ENCODE data around the gene POU2AF2. TPM values are rescaled to one million over a fixed set of nuclear protein-coding genes. Genes with fewer than 3 reads are reported as not detected.

POU2AF2 gene
- total RNA-seq = not detected in 2 replicates

GRCh38 chr11:111245425-111245824, at the start of gene POU2AF2:
Gene POU2AF2, plus strand, starts transcription at chr11:111245725. Its CDS starts 129 bp downstream, at chr11:111245854.
- Histone ChIP-seq H3K27ac (ENCODE audit: low read depth, low read length) (no peak within 1 kb of the TSS), H3K79me2 (ENCODE audit: insufficient read depth, low read length) (no peaks in the 10 kb centered on the region), H4K20me1 (ENCODE audit: insufficient read depth, low read length) (no peaks in the 10 kb centered on the region), H3K4me2 (ENCODE audit: insufficient read depth, low read length) (no peak within 1 kb of the TSS), H3K4me3 (ENCODE audit: insufficient read depth, low read length) (no peak within 1 kb of the TSS), H3K27me3 (ENCODE audit: insufficient read depth, low read length) (peaks cover 3% of the 10 kb centered on the region), H3K4me1 (ENCODE audit: insufficient read depth, low read length) (no peaks in the 10 kb centered on the region), H3K9me3 (ENCODE audit: low read depth, low read length) (no peaks in the 10 kb centered on the region), H3K36me3 (ENCODE audit: insufficient read depth, low read length) (no peaks in the 10 kb centered on the region), H2AFZ (ENCODE audit: low read length) (no peak within 1 kb of the TSS)
- TF ChIP-seq CTCF (IDR thresholded peaks at IDR 0.05; ENCODE audit: extremely low read depth, low read depth, low read length) = no peak
- DNase-seq (ENCODE audit: insufficient read length, low spot score, missing footprints) = no peak

GRCh38 chr11:111200010-111200534, 45.5 kb upstream of the POU2AF2 start:
- Histone ChIP-seq H3K27me3 (ENCODE audit: insufficient read depth, low read length) (no peaks in the 10 kb centered on the region), H3K4me2 (ENCODE audit: insufficient read depth, low read length) (no peak overlapping the region), H4K20me1 (ENCODE audit: insufficient read depth, low read length) (no peaks in the 10 kb centered on the region), H3K4me1 (ENCODE audit: insufficient read depth, low read length) (no peaks in the 10 kb centered on the region), H3K79me2 (ENCODE audit: insufficient read depth, low read length) (no peaks in the 10 kb centered on the region), H3K4me3 (ENCODE audit: insufficient read depth, low read length) (no peak overlapping the region), H2AFZ (ENCODE audit: low read length) (no peak overlapping the region), H3K27ac (ENCODE audit: low read depth, low read length) (no peak overlapping the region), H3K9me3 (ENCODE audit: low read depth, low read length) (no peaks in the 10 kb centered on the region), H3K36me3 (ENCODE audit: insufficient read depth, low read length) (no peaks in the 10 kb centered on the region)
- TF ChIP-seq CTCF (IDR thresholded peaks at IDR 0.05; ENCODE audit: extremely low read depth, low read depth, low read length) = no peak
- DNase-seq (ENCODE audit: insufficient read length, low spot score, missing footprints) = no peak

- H3K27ac ChIP-seq (ENCODE audit: low read depth, low read length) = no peak overlapping the region
- no peak for DNase-seq (ENCODE audit: insufficient read length, low spot score, missing footprints)
- H3K4me2 ChIP-seq (ENCODE audit: insufficient read depth, low read length) = no peak overlapping the region
- H3K4me1 ChIP-seq (ENCODE audit: insufficient read depth, low read length) = peaks cover 11% of the 10 kb centered on the region
- no peaks in the 10 kb centered on the region for H3K27me3 ChIP-seq (ENCODE audit: insufficient read depth, low read length)
- H2AFZ ChIP-seq (ENCODE audit: low read length) = no peak overlapping the region
- no peaks in the 10 kb centered on the region for H4K20me1 ChIP-seq (ENCODE audit: insufficient read depth, low read length)
- no peaks in the 10 kb centered on the region for H3K79me2 ChIP-seq (ENCODE audit: insufficient read depth, low read length)
- no peaks in the 10 kb centered on the region for H3K36me3 ChIP-seq (ENCODE audit: insufficient read depth, low read length)
- H3K9me3 ChIP-seq (ENCODE audit: low read depth, low read length) = no peaks in the 10 kb centered on the region
- no peak overlapping the region for H3K4me3 ChIP-seq (ENCODE audit: insufficient read depth, low read length)
- no peak for TF ChIP-seq CTCF (IDR thresholded peaks at IDR 0.05; ENCODE audit: extremely low read depth, low read depth, low read length)
Measured at GRCh38 chr11:111204211-111204610, 41.3 kb upstream of the POU2AF2 start.

- DNase-seq (ENCODE audit: insufficient read length, low spot score, missing footprints) = no peak
- no peak overlapping the region for H2AFZ ChIP-seq (ENCODE audit: low read length)
Measured at GRCh38 chr11:111205632-111206385, 39.7 kb upstream of the POU2AF2 start.

More at GRCh38 chr11:111205632-111206385, 39.7 kb upstream of the POU2AF2 start:
- no peaks in the 10 kb centered on the region for H4K20me1 ChIP-seq (ENCODE audit: insufficient read depth, low read length)
- no peak overlapping the region for H3K4me2 ChIP-seq (ENCODE audit: insufficient read depth, low read length)
- H3K27me3 ChIP-seq (ENCODE audit: insufficient read depth, low read length) = no peaks in the 10 kb centered on the region
- peaks cover 11% of the 10 kb centered on the region for H3K4me1 ChIP-seq (ENCODE audit: insufficient read depth, low read length)
- no peaks in the 10 kb centered on the region for H3K36me3 ChIP-seq (ENCODE audit: insufficient read depth, low read length)
- H3K79me2 ChIP-seq (ENCODE audit: insufficient read depth, low read length) = no peaks in the 10 kb centered on the region
- no peak overlapping the region for H3K4me3 ChIP-seq (ENCODE audit: insufficient read depth, low read length)
- H3K9me3 ChIP-seq (ENCODE audit: low read depth, low read length) = no peaks in the 10 kb centered on the region
- H3K27ac ChIP-seq (ENCODE audit: low read depth, low read length) = peak overlapping the region; percentile 53
- no peak for TF ChIP-seq CTCF (IDR thresholded peaks at IDR 0.05; ENCODE audit: extremely low read depth, low read depth, low read length)

All from osteoblast (primary cell).